Prostate gland (tissue), 2 donors: ENCODE measurements around the gene ZMYM4.

Experiments
- CTCF ChIP-seq, 4 experiments: fragments of 200-600 bp in 2 of 4; fragments of 450-650 bp in 2 of 4; sonication (generic) in 2 of 4; IDR thresholded peaks; 1 replicate in 3 of 4; 2 replicates in 1 of 4; pipeline ENCODE4 v1.5.1; 2016 to 2019; ENCODE audit warnings: antibody characterized with exemption in 4 of 4, mild to moderate bottlenecking in 2 of 4, moderate library complexity in 2 of 4
- POLR2A ChIP-seq: fragments of 450-650 bp; IDR thresholded peaks from one replicate; pipeline ENCODE4 v1.6.1; 2016; ENCODE audit warnings: antibody characterized with exemption, mild to moderate bottlenecking
- POLR2AphosphoS5 ChIP-seq: sonication (generic); formaldehyde crosslinking; IDR thresholded peaks from one replicate; pipeline ENCODE4 v1.6.1; 2017; ENCODE audit warnings: antibody characterized with exemption

- no peak for TF ChIP-seq CTCF (IDR thresholded peaks at IDR 0.05)
- no peak for TF ChIP-seq POLR2A
- no peak for TF ChIP-seq POLR2AphosphoS5
Measured at GRCh38 chr1:35253941-35254340, 14.6 kb upstream of the ZMYM4 start.
